Liver (tissue), 9 donors: ENCODE measurements around the gene FOLR3. TPM values are rescaled to one million over a fixed set of nuclear protein-coding genes. Genes with fewer than 3 reads are reported as not detected.
A peak's percentile ranks its signal among the peaks of the same experiment; 100 is the strongest.

ENCODE experiments used
- DNase-seq: peaks from one replicate; pipeline ENCODE4 v3.0.0-alpha.2; 2017; ENCODE audit warnings: low spot score
- H3K27ac ChIP-seq, 2 donors: one replicate each; pipeline ENCODE4 v1.7.0; 2013; ENCODE audit warnings: inconsistent platforms in 2 of 2, low read length in 2 of 2, control low read depth in 1 of 2, low read depth in 1 of 2, mild to moderate bottlenecking in 1 of 2
- H3K27me3 ChIP-seq, 4 donors: one replicate each; pipeline versions ENCODE4 v1.6.1 to v1.7.0; 2013; ENCODE audit warnings: low read length in 3 of 4, inconsistent platforms in 1 of 4, mild to moderate bottlenecking in 1 of 4, moderate library complexity in 1 of 4; ENCODE audit not compliant: control insufficient read depth in 4 of 4, insufficient read depth in 4 of 4
- H3K36me3 ChIP-seq, 4 donors: one replicate each; pipeline versions ENCODE4 v1.6.1 to v1.7.0; 2013; ENCODE audit warnings: low read length in 3 of 4, mild to moderate bottlenecking in 3 of 4, low read depth in 1 of 4, moderate library complexity in 1 of 4; ENCODE audit not compliant: control insufficient read depth in 4 of 4, insufficient read depth in 3 of 4
- H3K4me1 ChIP-seq, 4 donors: one replicate each; pipeline versions ENCODE4 v1.6.1 to v1.7.0; 2013; ENCODE audit warnings: low read length in 3 of 4, mild to moderate bottlenecking in 3 of 4, moderate library complexity in 1 of 4; ENCODE audit not compliant: control insufficient read depth in 4 of 4, insufficient read depth in 4 of 4
- H3K4me3 ChIP-seq, 3 donors: one replicate each; pipeline versions ENCODE4 v1.6.1 to v1.7.0; 2013; ENCODE audit warnings: low read length in 3 of 3, control low read depth in 1 of 3, low read depth in 1 of 3, mild to moderate bottlenecking in 1 of 3
- H3K9ac ChIP-seq, 2 donors: one replicate each; pipeline ENCODE4 v1.7.0; 2013; ENCODE audit warnings: low read length in 2 of 2, mild to moderate bottlenecking in 2 of 2, moderate library complexity in 2 of 2, control low read depth in 1 of 2, low read depth in 1 of 2
- H3K9me3 ChIP-seq, 4 donors: one replicate each; pipeline versions ENCODE4 v1.6.1 to v1.7.0; 2013; ENCODE audit warnings: low read length in 3 of 4; ENCODE audit not compliant: control insufficient read depth in 4 of 4
- EGR1 ChIP-seq, 2 donors: IDR thresholded peaks; 2 replicates each; pipeline ENCODE4 v1.6.1; 2016 to 2018; ENCODE audit warnings: antibody characterized with exemption in 2 of 2, low read depth in 2 of 2
- FOXA1 ChIP-seq: IDR thresholded peaks from 2 replicates; pipeline ENCODE4 v1.6.1; 2016; ENCODE audit warnings: antibody characterized with exemption
- FOXA2 ChIP-seq: IDR thresholded peaks from 2 replicates; pipeline ENCODE4 v1.6.1; 2016; ENCODE audit warnings: antibody characterized with exemption
- GABPA ChIP-seq, 2 donors: IDR thresholded peaks in 1 of 2; conservative IDR thresholded peaks in 1 of 2; 2 replicates each; pipeline ENCODE4 v1.6.1; 2016; ENCODE audit warnings: antibody characterized with exemption in 2 of 2, mild to moderate bottlenecking in 1 of 2, moderate library complexity in 1 of 2
- HNF4A ChIP-seq, 2 donors: conservative IDR thresholded peaks; 2 replicates each; pipeline ENCODE4 v1.6.1; 2016; ENCODE audit warnings: antibody characterized with exemption in 2 of 2, mild to moderate bottlenecking in 2 of 2
- HNF4G ChIP-seq: IDR thresholded peaks from 2 replicates; pipeline ENCODE4 v1.6.1; 2016; ENCODE audit warnings: antibody characterized with exemption
- JUND ChIP-seq, 2 donors: IDR thresholded peaks; 2 replicates each; pipeline ENCODE4 v1.6.1; 2016; ENCODE audit warnings: antibody characterized with exemption in 2 of 2
- NR2F2 ChIP-seq: IDR thresholded peaks from 2 replicates; pipeline ENCODE4 v1.6.1; 2016; ENCODE audit warnings: antibody characterized with exemption
- RAD21 ChIP-seq, 2 donors: IDR thresholded peaks; 2 replicates each; pipeline ENCODE4 v1.6.1; 2016; ENCODE audit warnings: antibody characterized with exemption in 2 of 2, mild to moderate bottlenecking in 2 of 2
- RXRA ChIP-seq, 2 donors: IDR thresholded peaks; 2 replicates each; pipeline ENCODE4 v1.6.1; 2017 to 2018; ENCODE audit warnings: antibody characterized with exemption in 2 of 2, mild to moderate bottlenecking in 1 of 2
- SP1 ChIP-seq: IDR thresholded peaks from 2 replicates; pipeline ENCODE4 v1.6.1; 2018; ENCODE audit warnings: antibody characterized with exemption, mild to moderate bottlenecking
- TAF1 ChIP-seq: conservative IDR thresholded peaks from 2 replicates; pipeline ENCODE4 v1.6.1; 2016; ENCODE audit warnings: antibody characterized with exemption, mild to moderate bottlenecking
- YY1 ChIP-seq: IDR thresholded peaks from 2 replicates; pipeline ENCODE4 v1.6.1; 2016; ENCODE audit warnings: antibody characterized with exemption, mild to moderate bottlenecking
- ZBTB33 ChIP-seq: IDR thresholded peaks from 2 replicates; pipeline ENCODE4 v1.6.1; 2016; ENCODE audit warnings: antibody characterized with exemption
- WGBS: extraction: QIAGEN DNeasy Blood & Tissue Kit; methylation state at CpG from one replicate; pipeline ENCODE4 v1.1.7; 2013; 5-methylcytosine and 5-hydroxymethylcytosine counted together
- polyA plus RNA-seq, 2 donors: library from polyadenylated mRNA; stranded (reverse) in 1 of 2; unstranded in 1 of 2; fragments of 200-250 nt in 1 of 2; fragments of >200 nt in 1 of 2; fragmentation: Nextera tagmentation in 1 of 2; extraction: Ambion mirVana in 1 of 2; gene quantifications; one replicate each; pipeline versions ENCODE4 v1.2.1 to v1.2.3, GENCODE V29; 2013 to 2015
- total RNA-seq, 2 donors: library from RNA; depleted of rRNA; stranded (reverse); fragments of >200 nt; gene quantifications; one replicate each; pipeline ENCODE4 v1.2.3, GENCODE V29; 2014
- TF ChIP-seq, protein P1 (sequence below): IDR thresholded peaks from 2 replicates; pipeline ENCODE4 v1.6.1; 2016; ENCODE audit warnings: antibody characterized with exemption, mild to moderate bottlenecking
- TF ChIP-seq, protein P2 (sequence below): IDR thresholded peaks from 2 replicates; pipeline ENCODE4 v1.6.1; 2016; ENCODE audit warnings: antibody characterized with exemption
- TF ChIP-seq, protein P3 (sequence below): IDR thresholded peaks from 2 replicates; pipeline ENCODE4 v1.6.1; 2016; ENCODE audit warnings: antibody characterized with exemption
- TF ChIP-seq, protein P4 (sequence below): fragments of 150-350 bp; IDR thresholded peaks from 2 replicates; pipeline ENCODE4 v1.5.1; 2017; ENCODE audit warnings: improper control_type of control experiment, low read depth, low read length; ENCODE audit not compliant: missing input control
- donor health status: healthy.
- donor health status: healthy.
- donor health status: healthy.
- donor health status: healthy.
- donor health status: healthy.

The FOLR3 gene
- total and polyA plus RNA-seq, 4 donors: 0.31 to 2.1 (median 0.86) TPM; not detected in 1

GRCh38 chr11:72102631-72102945 is 32.9 kb upstream of the FOLR3 start:
- Histone ChIP-seq H3K27me3 (no peaks in the 10 kb centered on the region), H3K27ac (peak overlapping the region; percentile 86 to 92), H3K4me3 (peak overlapping the region; percentile 70 to 98 (median 95)), H3K9ac (peak overlapping the region; percentile 76 to 97), H3K9me3 (no peaks in the 10 kb centered on the region), H3K4me1 (peaks cover 5 to 36% (median 29%) of the 10 kb centered on the region in 4 donors), H3K36me3 (peaks cover 7 to 17% (median 13%) of the 10 kb centered on the region in 4 donors)
- WGBS: 1% methylated on average over 9 of the region's 9 CpGs
- no peak for DNase-seq
- no peak for TF ChIP-seq JUND (IDR thresholded peaks at IDR 0.05)

GRCh38 chr11:72102946-72103753 is 32.4 kb upstream of the FOLR3 start, which contains the start of gene LAMTOR1:
TSS of gene LAMTOR1 (minus strand) at chr11:72103297. CDS start at chr11:72103224, 73 bp downstream.
- Histone ChIP-seq H3K27ac (peak within 1 kb of the TSS; percentile 86 to 92), H3K9ac (peak within 1 kb of the TSS; percentile 76 to 97), H3K9me3 (no peaks in the 10 kb centered on the region), H3K27me3 (no peaks in the 10 kb centered on the region), H3K36me3 (peaks cover 4 to 11% (median 8%) of the 10 kb centered on the region in 4 donors), H3K4me3 (peak within 1 kb of the TSS; percentile 70 to 98 (median 95)), H3K4me1 (peaks cover 5 to 36% (median 29%) of the 10 kb centered on the region in 4 donors)
- 2% methylated on average over 64 of the region's 64 CpGs for WGBS
- peak; percentile 35 for TF ChIP-seq FOXA2
- TF ChIP-seq HNF4A (conservative IDR thresholded peaks at IDR 0.05): no peak
- TF ChIP-seq, protein P1, sequence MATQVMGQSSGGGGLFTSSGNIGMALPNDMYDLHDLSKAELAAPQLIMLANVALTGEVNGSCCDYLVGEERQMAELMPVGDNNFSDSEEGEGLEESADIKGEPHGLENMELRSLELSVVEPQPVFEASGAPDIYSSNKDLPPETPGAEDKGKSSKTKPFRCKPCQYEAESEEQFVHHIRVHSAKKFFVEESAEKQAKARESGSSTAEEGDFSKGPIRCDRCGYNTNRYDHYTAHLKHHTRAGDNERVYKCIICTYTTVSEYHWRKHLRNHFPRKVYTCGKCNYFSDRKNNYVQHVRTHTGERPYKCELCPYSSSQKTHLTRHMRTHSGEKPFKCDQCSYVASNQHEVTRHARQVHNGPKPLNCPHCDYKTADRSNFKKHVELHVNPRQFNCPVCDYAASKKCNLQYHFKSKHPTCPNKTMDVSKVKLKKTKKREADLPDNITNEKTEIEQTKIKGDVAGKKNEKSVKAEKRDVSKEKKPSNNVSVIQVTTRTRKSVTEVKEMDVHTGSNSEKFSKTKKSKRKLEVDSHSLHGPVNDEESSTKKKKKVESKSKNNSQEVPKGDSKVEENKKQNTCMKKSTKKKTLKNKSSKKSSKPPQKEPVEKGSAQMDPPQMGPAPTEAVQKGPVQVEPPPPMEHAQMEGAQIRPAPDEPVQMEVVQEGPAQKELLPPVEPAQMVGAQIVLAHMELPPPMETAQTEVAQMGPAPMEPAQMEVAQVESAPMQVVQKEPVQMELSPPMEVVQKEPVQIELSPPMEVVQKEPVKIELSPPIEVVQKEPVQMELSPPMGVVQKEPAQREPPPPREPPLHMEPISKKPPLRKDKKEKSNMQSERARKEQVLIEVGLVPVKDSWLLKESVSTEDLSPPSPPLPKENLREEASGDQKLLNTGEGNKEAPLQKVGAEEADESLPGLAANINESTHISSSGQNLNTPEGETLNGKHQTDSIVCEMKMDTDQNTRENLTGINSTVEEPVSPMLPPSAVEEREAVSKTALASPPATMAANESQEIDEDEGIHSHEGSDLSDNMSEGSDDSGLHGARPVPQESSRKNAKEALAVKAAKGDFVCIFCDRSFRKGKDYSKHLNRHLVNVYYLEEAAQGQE: no peak
- TF ChIP-seq, protein P2, sequence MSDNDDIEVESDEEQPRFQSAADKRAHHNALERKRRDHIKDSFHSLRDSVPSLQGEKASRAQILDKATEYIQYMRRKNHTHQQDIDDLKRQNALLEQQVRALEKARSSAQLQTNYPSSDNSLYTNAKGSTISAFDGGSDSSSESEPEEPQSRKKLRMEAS: peak; percentile 58
- TF ChIP-seq SP1: peak; percentile 61
- peak; percentile 51 for TF ChIP-seq ZBTB33
- peak; percentile 74 for TF ChIP-seq YY1
- TF ChIP-seq RXRA (IDR thresholded peaks at IDR 0.05): peak in 1 of 2 donors; percentile 59
- TF ChIP-seq JUND (IDR thresholded peaks at IDR 0.05): no peak
- peak; percentile 14 to 89 for TF ChIP-seq GABPA (IDR thresholded peaks at IDR 0.05 in 1 of 2, conservative IDR thresholded peaks at IDR 0.05 in 1 of 2)
- peak; percentile 44 for TF ChIP-seq FOXA1
- TF ChIP-seq, protein P3, sequence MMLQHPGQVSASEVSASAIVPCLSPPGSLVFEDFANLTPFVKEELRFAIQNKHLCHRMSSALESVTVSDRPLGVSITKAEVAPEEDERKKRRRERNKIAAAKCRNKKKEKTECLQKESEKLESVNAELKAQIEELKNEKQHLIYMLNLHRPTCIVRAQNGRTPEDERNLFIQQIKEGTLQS: no peak
- TF ChIP-seq TAF1: no peak
- TF ChIP-seq, protein P4, sequence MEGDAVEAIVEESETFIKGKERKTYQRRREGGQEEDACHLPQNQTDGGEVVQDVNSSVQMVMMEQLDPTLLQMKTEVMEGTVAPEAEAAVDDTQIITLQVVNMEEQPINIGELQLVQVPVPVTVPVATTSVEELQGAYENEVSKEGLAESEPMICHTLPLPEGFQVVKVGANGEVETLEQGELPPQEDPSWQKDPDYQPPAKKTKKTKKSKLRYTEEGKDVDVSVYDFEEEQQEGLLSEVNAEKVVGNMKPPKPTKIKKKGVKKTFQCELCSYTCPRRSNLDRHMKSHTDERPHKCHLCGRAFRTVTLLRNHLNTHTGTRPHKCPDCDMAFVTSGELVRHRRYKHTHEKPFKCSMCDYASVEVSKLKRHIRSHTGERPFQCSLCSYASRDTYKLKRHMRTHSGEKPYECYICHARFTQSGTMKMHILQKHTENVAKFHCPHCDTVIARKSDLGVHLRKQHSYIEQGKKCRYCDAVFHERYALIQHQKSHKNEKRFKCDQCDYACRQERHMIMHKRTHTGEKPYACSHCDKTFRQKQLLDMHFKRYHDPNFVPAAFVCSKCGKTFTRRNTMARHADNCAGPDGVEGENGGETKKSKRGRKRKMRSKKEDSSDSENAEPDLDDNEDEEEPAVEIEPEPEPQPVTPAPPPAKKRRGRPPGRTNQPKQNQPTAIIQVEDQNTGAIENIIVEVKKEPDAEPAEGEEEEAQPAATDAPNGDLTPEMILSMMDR: peak; percentile 40
- peak in 1 of 2 donors; percentile 15 for TF ChIP-seq EGR1 (IDR thresholded peaks at IDR 0.05; ENCODE audit: low read depth in 2 of 2)
- no peak for TF ChIP-seq NR2F2
- no peak for TF ChIP-seq HNF4G
- TF ChIP-seq RAD21 (IDR thresholded peaks at IDR 0.05): no peak
- peak; percentile 99 for DNase-seq
